ENCODE data around the gene STK31. TPM values are rescaled to one million over a fixed set of nuclear protein-coding genes. Genes with fewer than 3 reads are reported as not detected.

Gene STK31
- total RNA-seq, 1 experiment from 2014 or later: 0.17 TPM

Other genes starting within 250 kb of the STK31 start
- 47.0 and 69.7 TPM in 2 replicates for gene IGF2BP3, start 239.7 kb upstream of the STK31 start, total RNA-seq (2014; rRNA removed; shearing (Covaris generic))
- 10.3 and 17.0 TPM in 2 replicates for gene TRA2A, start 178.2 kb upstream of the STK31 start, total RNA-seq (2014; rRNA removed; shearing (Covaris generic))
- gene CCDC126, start 112.8 kb upstream of the STK31 start, total RNA-seq (2014; rRNA removed; shearing (Covaris generic)): 3.3 and 6.5 TPM in 2 replicates
- gene FAM221A, start 30.0 kb upstream of the STK31 start, total RNA-seq (2014; rRNA removed; shearing (Covaris generic)): 2.2 and 3.5 TPM in 2 replicates